ENCODE data around the gene CCL28. TPM values are rescaled to one million over a fixed set of nuclear protein-coding genes. Genes with fewer than 3 reads are reported as not detected.

The CCL28 gene
- total RNA-seq, 4 donors from 2014 or later: 1.2 to 3.7 (median 2.2) TPM

DNA sequence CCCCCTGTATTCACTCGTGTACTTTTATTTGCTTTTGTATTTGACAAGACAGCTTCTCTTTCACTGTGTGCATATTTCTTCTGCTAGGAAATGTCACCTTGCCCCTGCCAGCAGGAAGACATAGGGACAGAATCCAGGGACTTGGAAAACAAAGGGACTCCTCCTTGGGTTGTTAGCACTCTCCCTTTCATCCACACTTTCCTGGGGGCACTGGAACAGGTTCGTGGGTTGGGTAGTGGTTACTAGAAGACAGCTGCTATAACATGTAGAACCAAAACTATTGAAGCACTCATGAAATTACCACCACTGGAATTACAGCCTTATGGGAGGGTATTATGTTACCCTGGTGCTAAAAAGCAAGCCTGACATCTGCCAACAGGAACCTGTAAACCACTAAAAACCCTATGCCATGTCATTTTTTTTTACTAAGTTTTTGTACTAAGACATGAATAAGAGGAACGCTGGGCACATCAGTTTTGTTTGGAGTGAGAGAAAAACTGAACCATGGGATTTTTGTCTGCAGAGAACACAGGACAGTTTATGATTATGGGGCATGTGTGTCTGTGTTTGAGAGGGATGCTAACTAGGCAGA, 4.7 kb upstream of the CCL28 start:
- TF ChIP-seq, protein P1, sequence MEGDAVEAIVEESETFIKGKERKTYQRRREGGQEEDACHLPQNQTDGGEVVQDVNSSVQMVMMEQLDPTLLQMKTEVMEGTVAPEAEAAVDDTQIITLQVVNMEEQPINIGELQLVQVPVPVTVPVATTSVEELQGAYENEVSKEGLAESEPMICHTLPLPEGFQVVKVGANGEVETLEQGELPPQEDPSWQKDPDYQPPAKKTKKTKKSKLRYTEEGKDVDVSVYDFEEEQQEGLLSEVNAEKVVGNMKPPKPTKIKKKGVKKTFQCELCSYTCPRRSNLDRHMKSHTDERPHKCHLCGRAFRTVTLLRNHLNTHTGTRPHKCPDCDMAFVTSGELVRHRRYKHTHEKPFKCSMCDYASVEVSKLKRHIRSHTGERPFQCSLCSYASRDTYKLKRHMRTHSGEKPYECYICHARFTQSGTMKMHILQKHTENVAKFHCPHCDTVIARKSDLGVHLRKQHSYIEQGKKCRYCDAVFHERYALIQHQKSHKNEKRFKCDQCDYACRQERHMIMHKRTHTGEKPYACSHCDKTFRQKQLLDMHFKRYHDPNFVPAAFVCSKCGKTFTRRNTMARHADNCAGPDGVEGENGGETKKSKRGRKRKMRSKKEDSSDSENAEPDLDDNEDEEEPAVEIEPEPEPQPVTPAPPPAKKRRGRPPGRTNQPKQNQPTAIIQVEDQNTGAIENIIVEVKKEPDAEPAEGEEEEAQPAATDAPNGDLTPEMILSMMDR (IDR thresholded peaks at IDR 0.05; ENCODE audit: low read depth): no peak

- TF ChIP-seq, protein P1 (IDR thresholded peaks at IDR 0.05; ENCODE audit: low read depth): no peak
These were observed 4.0 kb upstream of the CCL28 start for GRCh38 chr5:43415935-43416802.

- TF ChIP-seq, protein P1 (IDR thresholded peaks at IDR 0.05; ENCODE audit: low read depth): no peak
These were observed 1.8 kb upstream of the CCL28 start for GRCh38 chr5:43413966-43414365.

DNA sequence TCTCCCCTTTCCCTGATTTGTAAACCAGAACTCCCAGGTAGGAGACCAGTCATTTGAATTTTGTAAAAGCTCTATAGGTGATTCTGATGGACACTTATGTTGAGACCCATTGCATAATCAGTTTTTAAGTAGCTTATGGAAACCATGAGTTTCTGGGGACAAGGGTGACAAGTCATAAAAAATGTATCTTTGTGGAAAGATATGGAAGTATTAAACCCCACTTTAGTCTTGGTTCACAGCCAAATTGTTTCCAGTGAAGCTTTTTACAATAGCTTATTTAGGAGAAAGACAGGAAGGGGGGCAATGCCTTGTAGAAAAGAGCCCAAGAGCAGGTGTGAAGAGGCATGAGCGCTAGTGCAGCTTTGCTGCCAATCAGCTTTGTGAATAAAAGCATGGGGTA, 453 bp upstream of the CCL28 start:
- TF ChIP-seq, protein P1 (IDR thresholded peaks at IDR 0.05; ENCODE audit: low read depth): no peak

GRCh38 chr5:43411495-43411894, 696 bp downstream of the CCL28 start:
- TF ChIP-seq, protein P1 (IDR thresholded peaks at IDR 0.05; ENCODE audit: low read depth): no peak

DNA sequence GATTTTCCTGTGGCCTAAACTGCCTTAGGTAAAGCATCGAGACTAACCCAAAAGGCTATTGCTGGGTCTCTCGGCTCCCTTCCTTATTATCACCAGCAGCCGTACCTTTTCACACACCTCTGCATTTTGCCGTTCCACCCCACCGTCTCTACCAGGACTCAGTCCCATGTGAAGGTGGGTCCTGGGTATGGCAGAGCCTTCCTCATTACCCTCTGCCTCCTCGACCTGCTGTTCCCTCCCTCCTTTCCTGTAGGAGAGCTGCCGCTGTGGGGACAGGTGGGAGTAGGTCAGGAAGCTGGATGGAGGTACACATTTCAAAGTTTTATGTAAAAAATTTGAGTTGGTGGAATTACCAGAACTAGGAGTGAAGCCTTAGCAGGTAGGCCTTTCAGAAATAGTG, 1.8 kb downstream of the CCL28 start:
- TF ChIP-seq, protein P1 (IDR thresholded peaks at IDR 0.05; ENCODE audit: low read depth): no peak

GRCh38 chr5:43409809-43410271, 2.4 kb downstream of the CCL28 start:
- TF ChIP-seq, protein P1 (IDR thresholded peaks at IDR 0.05; ENCODE audit: low read depth): no peak

All from subcutaneous adipose tissue (tissue), 4 donors.